ENCODE measurements around the gene KIF1A.
"Not testable (repeated sequence)": the region's sequence is repeated elsewhere in the genome, so short reads cannot be mapped to it uniquely, and the experiment has no call there.

The KIF1A gene

DNA sequence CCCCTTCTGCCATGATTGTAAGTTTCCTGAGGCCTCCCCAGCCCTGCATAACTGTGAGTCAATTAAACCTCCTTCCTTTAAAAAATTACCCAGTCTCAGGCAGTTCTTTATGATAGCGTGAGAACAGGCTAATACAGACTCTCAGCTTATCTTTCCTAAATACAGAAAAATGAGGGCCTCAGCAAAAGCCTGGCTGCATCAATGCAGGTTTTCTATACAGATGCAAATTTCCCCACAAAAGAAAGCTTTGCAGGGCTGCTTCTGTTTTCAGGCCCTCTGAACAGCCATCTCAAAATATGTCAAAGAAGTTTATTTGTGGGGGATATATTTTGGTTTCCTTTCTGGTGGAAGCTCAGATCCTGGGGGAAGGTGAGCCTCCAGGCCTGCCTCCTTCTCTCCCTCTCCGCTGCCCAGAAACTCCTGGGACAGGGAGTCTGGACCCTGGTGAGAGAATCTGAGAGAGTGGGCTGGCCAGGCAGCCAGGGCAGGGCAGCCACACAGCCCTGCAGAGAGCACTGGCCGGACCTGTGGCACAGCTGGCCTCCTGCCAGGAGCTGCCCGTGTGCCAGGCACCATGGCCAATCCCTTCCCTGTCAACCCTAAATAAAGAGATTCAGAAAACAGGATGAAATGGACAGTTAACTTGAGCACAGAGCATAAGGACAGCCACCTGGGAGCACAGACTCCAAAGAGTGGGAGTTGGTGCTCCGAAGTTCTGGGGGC lies 27.0 kb upstream of the KIF1A start:
- DNase-seq (ENCODE audit: low read depth): no peak

DNA sequence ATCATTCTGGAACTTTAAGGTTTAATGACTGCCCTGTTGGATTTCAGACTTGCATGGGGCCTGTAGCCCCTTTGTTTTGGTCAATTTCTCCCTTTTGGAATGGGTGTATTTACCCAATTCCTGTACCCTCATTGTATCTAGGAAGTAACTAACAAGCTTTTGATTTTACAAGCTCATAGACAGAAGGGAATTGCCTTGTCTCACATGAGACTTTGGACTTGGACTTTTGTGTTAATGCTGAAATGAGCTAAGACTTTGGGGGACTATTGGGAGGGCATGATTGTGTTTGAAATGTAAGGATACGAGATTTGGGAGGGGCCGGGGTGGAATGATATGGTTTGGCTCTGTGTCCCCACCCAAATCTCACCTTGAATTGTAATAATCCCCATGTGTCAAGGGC lies 26.3 kb upstream of the KIF1A start:
- not testable (repeated sequence) for DNase-seq (ENCODE audit: low read depth)

- DNase-seq (ENCODE audit: low read depth): peak; percentile 24
Measured at GRCh38 chr2:240840435-240841060, 20.5 kb upstream of the KIF1A start.

DNA sequence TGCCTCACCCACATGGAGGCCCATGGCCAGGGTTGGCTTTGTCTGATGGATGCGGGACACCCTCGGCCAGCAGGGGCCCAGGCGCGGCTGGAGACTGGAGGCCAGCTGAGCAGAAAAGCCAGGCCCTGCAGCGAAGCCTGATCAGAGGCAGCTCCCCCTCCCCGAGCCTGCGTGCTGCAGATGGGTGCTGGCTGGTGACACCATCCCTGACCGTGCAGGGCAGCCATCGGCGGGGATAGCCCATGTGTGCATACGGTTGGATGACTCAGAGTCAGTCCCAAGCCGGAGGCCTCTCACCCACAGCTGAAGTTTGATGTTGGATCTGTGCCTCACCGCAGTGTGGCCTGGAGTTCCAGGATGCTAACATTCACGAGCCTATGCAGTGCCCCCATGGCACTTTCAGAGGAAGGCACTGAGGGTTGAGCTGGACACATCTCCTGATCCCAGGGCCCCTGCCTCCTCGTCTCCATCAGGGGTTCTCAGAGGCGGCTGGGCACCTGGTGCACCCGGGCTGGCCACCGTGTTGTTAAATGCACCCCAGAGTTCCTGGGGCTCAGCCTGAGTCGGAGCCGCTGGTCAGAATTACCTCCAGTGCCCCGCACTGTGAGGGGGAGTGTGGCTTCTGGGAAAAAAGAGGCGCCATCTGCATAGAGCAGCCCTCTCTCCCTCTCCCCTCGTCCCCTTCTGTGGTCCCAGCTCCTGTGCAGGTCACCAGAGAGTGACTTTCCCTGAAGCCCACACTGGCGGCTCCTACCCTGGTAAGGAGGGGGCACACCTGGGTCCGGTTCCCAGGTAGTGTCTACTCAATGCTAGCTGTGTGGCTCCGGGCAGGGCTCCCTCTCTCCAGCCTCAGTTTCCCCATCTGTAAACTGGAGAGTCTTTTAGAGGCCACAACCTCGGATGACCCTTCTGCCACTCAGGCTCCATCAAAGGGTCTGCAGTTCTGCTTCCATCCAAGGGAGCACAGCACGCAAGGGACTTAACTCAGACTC lies 19.4 kb upstream of the KIF1A start:
- no peak for DNase-seq (ENCODE audit: low read depth)

- DNase-seq (ENCODE audit: low read depth): no peak
Measured at GRCh38 chr2:240837621-240838020, 17.6 kb upstream of the KIF1A start.

GRCh38 chr2:240836781-240837467 lies 16.9 kb upstream of the KIF1A start:
- DNase-seq (ENCODE audit: low read depth): no peak

DNA sequence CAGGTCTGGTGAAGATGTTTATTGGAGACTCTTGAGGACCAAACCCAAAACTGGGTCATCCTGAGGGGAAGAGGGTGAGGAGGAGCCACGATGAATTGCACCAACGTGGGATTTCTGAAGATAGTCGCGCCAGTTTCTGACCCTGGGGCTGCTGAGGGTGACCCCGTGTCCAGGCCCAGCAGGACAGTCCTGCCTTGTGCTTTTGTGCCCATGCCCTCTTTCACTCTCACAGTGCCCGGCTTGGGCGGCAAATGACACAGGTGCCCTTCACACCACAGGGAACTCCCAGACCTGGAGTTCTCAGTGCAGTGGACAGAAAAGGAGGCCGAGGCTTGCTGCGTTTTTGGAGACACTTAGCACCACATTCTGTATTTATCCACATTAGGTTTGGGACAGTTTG lies 15.5 kb upstream of the KIF1A start:
- no peak for DNase-seq (ENCODE audit: low read depth)

GRCh38 chr2:240834377-240834975 lies 14.5 kb upstream of the KIF1A start:
- no peak for DNase-seq (ENCODE audit: low read depth)

- no peak for DNase-seq (ENCODE audit: low read depth)
Measured at GRCh38 chr2:240833724-240834285, 13.8 kb upstream of the KIF1A start.

DNA sequence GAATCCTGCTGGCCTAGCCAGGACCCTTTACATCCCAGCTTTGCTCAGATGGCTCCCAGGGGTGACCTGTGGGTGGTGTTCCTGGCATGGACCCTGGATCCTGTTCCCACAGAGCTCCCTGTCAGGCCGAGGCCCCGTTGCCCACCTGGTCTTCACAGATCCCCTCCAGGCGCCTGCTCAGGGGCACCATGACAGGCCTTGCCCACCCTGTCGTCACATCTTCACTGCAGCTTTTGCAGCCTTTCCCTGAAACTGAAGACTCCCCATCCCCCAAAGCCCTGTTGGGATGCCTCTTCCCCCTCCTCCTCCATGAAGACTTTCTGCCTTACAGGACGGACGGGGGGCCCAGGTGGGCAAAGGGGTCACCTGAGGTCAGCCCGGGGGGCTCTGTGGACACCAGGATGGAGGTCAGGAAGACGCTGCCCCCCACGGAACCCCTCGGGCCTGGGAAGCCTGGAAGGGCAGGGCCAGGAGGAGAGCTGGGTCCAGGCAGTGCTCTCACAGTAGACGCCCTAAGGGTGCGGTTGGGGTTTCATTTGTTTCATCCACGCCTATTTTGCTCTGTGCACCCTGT lies 13.0 kb upstream of the KIF1A start:
- no peak for DNase-seq (ENCODE audit: low read depth)

DNA sequence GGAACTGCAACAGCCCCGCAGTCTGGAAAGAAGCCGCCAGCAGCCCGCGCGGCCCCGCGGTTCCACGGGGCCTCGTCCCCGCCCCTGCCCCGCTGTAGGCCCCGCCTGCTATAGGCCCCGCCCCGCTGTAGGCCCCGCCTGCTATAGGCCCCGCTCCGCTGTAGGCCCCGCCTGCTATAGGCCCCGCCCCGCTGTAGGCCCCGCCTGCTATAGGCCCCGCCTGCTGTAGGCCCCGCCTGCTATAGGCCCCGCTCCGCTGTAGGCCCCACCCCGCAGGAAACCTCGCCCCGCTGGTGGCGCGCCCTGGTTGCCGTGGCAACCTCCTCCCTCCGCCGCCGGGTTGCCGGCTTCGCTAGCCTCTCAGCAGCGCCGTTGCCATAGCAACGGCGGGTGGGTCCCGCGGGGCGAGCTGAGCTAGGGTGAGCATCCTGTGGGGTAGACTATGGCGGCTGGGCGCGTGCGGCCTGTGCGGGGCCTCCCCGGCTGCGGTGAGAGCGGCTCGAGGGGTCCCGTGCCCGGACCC lies 12.2 kb upstream of the KIF1A start:
- DNase-seq (ENCODE audit: low read depth): peak; percentile 38

- no peak for DNase-seq (ENCODE audit: low read depth)
Measured at GRCh38 chr2:240831594-240832204, 11.7 kb upstream of the KIF1A start.

DNA sequence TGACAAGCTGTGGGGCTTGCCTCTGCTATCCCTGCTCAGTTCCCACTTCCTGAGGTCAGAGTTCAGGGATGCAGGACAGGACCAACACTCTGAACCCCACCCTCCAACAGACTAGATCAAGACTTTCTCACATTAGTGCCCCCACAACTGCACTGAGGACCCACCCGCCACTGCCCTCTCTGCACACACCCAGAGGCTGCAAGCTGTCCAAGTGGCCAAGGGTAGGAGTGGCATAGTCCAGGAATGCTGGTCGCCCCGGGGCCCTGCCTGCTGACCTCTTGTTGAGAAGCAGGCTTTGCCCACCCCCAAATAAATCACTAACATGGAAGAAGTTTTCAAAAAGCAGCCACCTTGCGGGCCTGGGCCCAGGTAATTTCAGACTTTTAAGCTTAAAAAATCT lies 5.5 kb upstream of the KIF1A start:
- DNase-seq (ENCODE audit: low read depth): no peak

DNA sequence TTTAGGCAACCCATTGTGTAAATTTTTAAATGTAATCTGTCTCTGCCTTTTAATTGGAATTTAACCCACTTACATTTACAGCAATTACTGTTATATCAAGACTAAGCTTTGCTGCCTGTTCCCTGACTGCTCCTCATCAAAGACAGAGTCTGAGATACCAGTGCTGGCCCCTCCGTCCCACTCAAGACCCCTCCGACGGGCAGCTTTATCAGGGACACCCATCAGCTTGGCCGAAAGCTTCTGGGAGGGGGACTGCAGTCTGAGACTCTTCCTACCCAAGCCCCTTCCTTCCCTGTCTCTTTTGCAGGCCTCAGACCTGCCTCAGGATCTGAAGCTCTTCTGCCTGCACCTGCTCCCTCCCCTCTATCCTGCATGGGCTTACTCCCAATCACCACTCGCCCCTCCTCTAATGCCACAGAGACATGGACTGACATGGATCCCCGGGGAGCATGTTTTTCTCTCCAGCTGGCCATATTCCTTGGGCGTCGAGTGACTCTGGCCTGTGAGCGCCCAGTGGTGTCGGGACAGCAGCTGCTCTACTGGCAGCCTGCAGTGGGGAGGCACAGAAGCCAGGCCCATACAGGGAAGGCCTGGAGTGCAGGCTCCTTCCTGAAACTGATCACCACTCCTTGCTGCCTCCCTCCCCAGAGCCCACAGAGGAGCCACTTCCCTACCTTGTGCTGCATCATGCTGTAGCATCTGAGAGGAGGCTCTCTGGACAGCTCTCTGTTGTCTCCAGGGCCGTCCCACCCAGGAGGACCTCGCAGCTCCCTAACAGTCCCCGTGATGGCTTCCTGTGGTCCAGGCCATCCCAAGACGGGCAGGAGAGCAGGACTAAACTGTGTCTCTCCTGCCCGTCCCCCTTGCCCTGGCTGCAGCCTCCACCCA lies 3.7 kb upstream of the KIF1A start:
- no peak for DNase-seq (ENCODE audit: low read depth)

- no peak for DNase-seq (ENCODE audit: low read depth)
Measured at GRCh38 chr2:240822280-240822847, 2.3 kb upstream of the KIF1A start.

DNA sequence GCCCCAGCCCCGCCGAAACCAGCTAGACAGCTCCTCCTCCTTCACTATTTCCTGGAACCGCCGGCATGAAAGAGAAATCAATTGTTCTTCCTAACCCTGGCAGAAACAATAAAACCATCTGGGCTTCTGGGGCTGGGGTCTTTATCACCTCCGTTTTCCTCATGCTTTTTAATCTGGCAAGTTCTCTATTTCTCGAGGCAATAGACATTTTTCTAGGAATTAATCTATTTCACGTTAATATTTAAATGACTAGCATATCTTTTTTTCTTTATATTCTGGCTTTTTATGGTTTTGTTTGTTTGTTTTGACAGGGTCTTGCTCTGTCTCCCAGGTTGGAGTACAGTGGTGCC lies 1.4 kb upstream of the KIF1A start:
- DNase-seq (ENCODE audit: low read depth): no peak

GRCh38 chr2:240820607-240821428 lies 799 bp upstream of the KIF1A start:
- DNase-seq (ENCODE audit: low read depth): no peak

Data from non-pigmented ciliary epithelial cell (primary cell).